Chondrocyte (in vitro differentiated cells): ENCODE results near the gene PHLDB3. TPM values are rescaled to one million over a fixed set of nuclear protein-coding genes. Genes with fewer than 3 reads are reported as not detected.
"Not testable (repeated sequence)": the region's sequence is repeated elsewhere in the genome, so short reads cannot be mapped to it uniquely, and the experiment has no call there.

Source experiments
- DNase-seq: peaks from one replicate; pipeline ENCODE4 v3.0.0; 2021; ENCODE audit warnings: mixed read lengths, low spot score
- H3K27ac Mint-ChIP-seq: one replicate; pipeline ENCODE4 v1.8.0; 2021; ENCODE audit warnings: mild to moderate bottlenecking, moderate library complexity, mixed read lengths; ENCODE audit not compliant: unreplicated experiment
- H3K27me3 Mint-ChIP-seq: 2 replicates; pipeline ENCODE4 v1.8.0; 2021; ENCODE audit warnings: low read depth, mixed read lengths
- H3K36me3 Mint-ChIP-seq: 2 replicates; pipeline ENCODE4 v1.8.0; 2021; ENCODE audit warnings: low read depth, mixed read lengths
- H3K4me1 Mint-ChIP-seq: 2 replicates; pipeline ENCODE4 v1.8.0; 2021; ENCODE audit warnings: low read depth, mild to moderate bottlenecking, mixed read lengths
- H3K4me3 Mint-ChIP-seq: one replicate; pipeline ENCODE4 v1.8.0; 2021; ENCODE audit warnings: mild to moderate bottlenecking, moderate library complexity, mixed read lengths; ENCODE audit not compliant: unreplicated experiment
- H3K9me3 Mint-ChIP-seq: 2 replicates; pipeline ENCODE4 v1.8.0; 2021; ENCODE audit warnings: low read depth, mixed read lengths
- CTCF ChIP-seq: fragments of 200-600 bp; sonication (generic); IDR thresholded peaks from 2 replicates; pipeline ENCODE4 v1.5.0; 2021; ENCODE audit warnings: antibody characterized with exemption, mild to moderate bottlenecking, moderate library complexity
- total RNA-seq: library from RNA; stranded (reverse); gene quantifications from 3 replicates; pipeline ENCODE4 v1.2.1, GENCODE V29; 2021

PHLDB3 gene
- total RNA-seq, 1 donor from 2014 or later, result 7.0 TPM

DNA sequence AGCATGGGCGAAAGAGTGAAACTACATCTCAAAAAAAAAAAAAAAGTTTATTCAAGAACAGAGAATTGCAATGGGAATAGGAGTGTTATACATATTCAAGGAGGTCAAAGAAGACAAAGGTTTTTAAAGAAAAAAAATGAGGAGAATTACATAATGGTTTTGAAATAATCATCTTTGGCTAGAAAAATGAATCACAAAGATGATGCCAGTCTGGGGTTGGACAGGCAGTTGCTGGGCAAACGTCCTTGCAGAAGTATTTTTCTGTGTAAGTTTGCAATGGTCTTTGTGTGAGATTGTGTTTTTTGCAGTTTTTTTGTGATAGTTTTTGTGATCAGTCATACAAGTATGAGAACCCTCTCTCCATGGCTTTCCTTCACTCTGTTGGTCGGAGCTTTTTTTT, 62.8 kb downstream of the PHLDB3 start:
- peaks cover 9% of the 10 kb centered on the region for H3K4me1 Mint-ChIP-seq
- H3K9me3 Mint-ChIP-seq, result no peaks in the 10 kb centered on the region
- no peaks in the 10 kb centered on the region for H3K36me3 Mint-ChIP-seq
- DNase-seq, result no peak
- peaks cover 19% of the 10 kb centered on the region for H3K27me3 Mint-ChIP-seq
- no peak overlapping the region for H3K4me3 Mint-ChIP-seq
- no peak overlapping the region for H3K27ac Mint-ChIP-seq
- TF ChIP-seq CTCF, result no peak

DNA sequence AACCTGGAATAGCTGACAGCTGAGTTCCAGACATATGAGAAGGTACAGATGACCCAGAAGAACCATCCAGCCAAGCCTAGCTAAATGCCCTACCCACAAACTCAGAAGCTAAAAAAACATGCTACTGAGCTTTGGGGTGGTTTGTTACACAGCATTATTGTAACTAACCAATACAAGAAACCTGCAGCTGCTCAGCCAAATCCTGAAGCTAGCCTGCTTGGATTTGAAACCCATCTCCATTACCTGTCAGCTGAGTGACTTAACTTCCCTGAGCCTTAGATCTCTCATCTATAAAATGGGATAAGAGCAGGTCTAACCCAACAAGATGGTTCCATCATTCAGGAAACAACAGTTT, 64.9 kb downstream of the PHLDB3 start:
- DNase-seq, result no peak
- Mint-ChIP-seq H3K9me3 (no peaks in the 10 kb centered on the region), H3K4me3 (no peak overlapping the region), H3K27me3 (peaks cover 22% of the 10 kb centered on the region), H3K27ac (no peak overlapping the region), H3K4me1 (peaks cover 9% of the 10 kb centered on the region), H3K36me3 (peaks cover 2% of the 10 kb centered on the region)
- TF ChIP-seq CTCF, result no peak

- peaks cover 9% of the 10 kb centered on the region for H3K4me1 Mint-ChIP-seq
- H3K27me3 Mint-ChIP-seq, result peaks cover 24% of the 10 kb centered on the region
- DNase-seq, result no peak
- no peak overlapping the region for H3K4me3 Mint-ChIP-seq
- H3K36me3 Mint-ChIP-seq, result peaks cover 2% of the 10 kb centered on the region
- H3K27ac Mint-ChIP-seq, result no peak overlapping the region
- TF ChIP-seq CTCF, result no peak
- H3K9me3 Mint-ChIP-seq, result no peaks in the 10 kb centered on the region
Measured at GRCh38 chr19:43439032-43439708, 65.4 kb downstream of the PHLDB3 start.

DNA sequence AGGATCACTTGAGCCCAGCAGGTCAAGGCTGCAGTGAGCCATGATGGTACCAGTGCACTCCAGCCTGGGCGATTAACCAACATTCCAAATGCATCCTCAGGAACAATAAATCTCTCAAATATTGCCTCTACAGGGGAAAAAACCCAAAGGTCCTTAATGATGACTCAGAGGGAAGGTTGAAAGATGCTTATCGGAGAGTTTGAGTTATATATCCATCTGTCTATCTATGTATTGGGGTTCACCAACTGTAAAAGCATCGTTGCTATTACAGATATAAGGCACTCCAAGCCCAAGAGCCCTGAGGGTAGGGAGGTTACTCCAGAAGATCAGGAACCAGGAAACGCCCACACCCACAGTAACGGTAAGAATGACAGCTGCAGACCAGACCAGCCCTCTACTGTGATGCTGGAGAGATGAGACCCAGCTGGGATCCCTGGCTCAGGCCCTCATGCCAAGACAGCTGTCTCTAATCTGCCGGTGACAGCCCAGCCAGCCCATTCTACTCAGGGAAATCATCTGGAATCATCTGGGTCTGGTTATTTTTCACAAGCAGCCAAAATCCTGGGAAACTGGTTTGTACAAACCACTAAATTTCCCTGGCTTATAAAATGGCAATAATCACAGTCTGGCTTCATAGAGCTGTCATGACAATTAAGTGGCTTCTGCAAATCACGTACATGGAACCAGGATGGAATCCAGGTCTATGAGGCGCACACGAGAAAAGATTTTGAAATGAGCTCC, 66.1 kb downstream of the PHLDB3 start:
- H3K4me1 Mint-ChIP-seq, result peaks cover 9% of the 10 kb centered on the region
- no peak for DNase-seq
- no peak overlapping the region for H3K27ac Mint-ChIP-seq

GRCh38 chr19:43437712-43438111, 66.8 kb downstream of the PHLDB3 start:
- TF ChIP-seq CTCF, result no peak
- H3K4me3 Mint-ChIP-seq, result no peak overlapping the region

More for the DNA sequence above, 66.1 kb downstream of the PHLDB3 start:
- peaks cover 2% of the 10 kb centered on the region for H3K36me3 Mint-ChIP-seq
- no peak overlapping the region for H3K4me3 Mint-ChIP-seq
- TF ChIP-seq CTCF, result no peak
- H3K9me3 Mint-ChIP-seq, result no peaks in the 10 kb centered on the region
- peaks cover 22% of the 10 kb centered on the region for H3K27me3 Mint-ChIP-seq

DNA sequence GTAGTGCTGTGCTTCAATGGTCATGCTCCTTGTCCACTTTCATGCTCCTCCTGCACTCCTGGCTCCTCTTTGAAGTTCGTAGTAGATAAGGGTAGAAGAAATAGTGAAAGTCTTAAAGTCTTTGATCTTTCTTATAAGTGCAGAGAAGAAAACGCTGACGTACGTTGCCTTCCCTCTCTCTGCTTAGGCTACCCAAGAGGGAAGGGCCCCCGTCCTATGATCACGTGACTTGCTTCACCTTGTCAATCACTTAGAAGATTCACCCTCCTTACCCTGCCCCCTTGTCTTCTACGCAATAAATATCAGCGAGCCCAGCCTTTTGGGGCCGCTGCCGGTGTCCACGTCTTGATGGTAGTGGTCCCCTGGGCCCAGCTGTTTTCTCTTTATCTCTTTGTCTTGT, 67.3 kb downstream of the PHLDB3 start:
- H3K9me3 Mint-ChIP-seq, DNase-seq, H3K36me3 Mint-ChIP-seq, H3K4me1 Mint-ChIP-seq, H3K4me3 Mint-ChIP-seq, H3K27ac Mint-ChIP-seq: not testable (repeated sequence)
- peaks cover 18% of the 10 kb centered on the region for H3K27me3 Mint-ChIP-seq

More at GRCh38 chr19:43437712-43438111, 66.8 kb downstream of the PHLDB3 start:
- Mint-ChIP-seq H3K36me3 (peaks cover 2% of the 10 kb centered on the region), H3K27ac (no peak overlapping the region), H3K9me3 (no peaks in the 10 kb centered on the region), H3K4me1 (peaks cover 9% of the 10 kb centered on the region), H3K27me3 (peaks cover 18% of the 10 kb centered on the region)
- no peak for DNase-seq
